Fibroblast of skin of right quadriceps (primary cell): Measurements from ENCODE around the gene ZSWIM1.

ENCODE experiments used
- DNase-seq: peaks from one replicate; pipeline ENCODE4 v3.0.0-alpha.2; 2013

The ZSWIM1 gene

GRCh38 chr20:45880988-45881788 is at the start of gene ZSWIM1:
TSS of gene ZSWIM1 (plus strand) at chr20:45881227. CDS start at chr20:45882593, 1,366 bp downstream.
- DNase-seq, result peak; percentile 99

- no peak for DNase-seq
Observed at GRCh38 chr20:45832619-45833018, 48.4 kb upstream of the ZSWIM1 start.

GRCh38 chr20:45833030-45833882 is 47.8 kb upstream of the ZSWIM1 start, which contains the start of gene SNX21:
TSS of gene SNX21 (plus strand) at chr20:45833799. CDS start at chr20:45833920, 121 bp downstream.
- peak; percentile 91 for DNase-seq

- DNase-seq, result peak; percentile 67
Observed at GRCh38 chr20:45833883-45834796, 46.9 kb upstream of the ZSWIM1 start.

- no peak for DNase-seq
Observed at GRCh38 chr20:45834797-45835161, 46.2 kb upstream of the ZSWIM1 start.

GRCh38 chr20:45835329-45835765 is 45.7 kb upstream of the ZSWIM1 start:
- no peak for DNase-seq

GRCh38 chr20:45835825-45836224 is 45.2 kb upstream of the ZSWIM1 start:
- DNase-seq, result peak; percentile 33

- DNase-seq, result no peak
Observed at GRCh38 chr20:45836841-45837240, 44.2 kb upstream of the ZSWIM1 start.

GRCh38 chr20:45840700-45841198 is 40.3 kb upstream of the ZSWIM1 start:
- DNase-seq, result no peak

GRCh38 chr20:45841407-45842129 is 39.5 kb upstream of the ZSWIM1 start:
- DNase-seq, result no peak

GRCh38 chr20:45842169-45842812 is 38.7 kb upstream of the ZSWIM1 start:
- DNase-seq, result no peak

- no peak for DNase-seq
Observed at GRCh38 chr20:45843506-45843905, 37.5 kb upstream of the ZSWIM1 start.

GRCh38 chr20:45845452-45845851 is 35.6 kb upstream of the ZSWIM1 start:
- DNase-seq, result no peak

GRCh38 chr20:45848421-45848820 is 32.6 kb upstream of the ZSWIM1 start:
- DNase-seq, result no peak

- DNase-seq, result no peak
Observed at GRCh38 chr20:45848969-45849582, 32.0 kb upstream of the ZSWIM1 start.

GRCh38 chr20:45850238-45850637 is 30.8 kb upstream of the ZSWIM1 start:
- no peak for DNase-seq

GRCh38 chr20:45850926-45851325 is 30.1 kb upstream of the ZSWIM1 start:
- DNase-seq, result no peak

- DNase-seq, result no peak
Observed at GRCh38 chr20:45851501-45851900, 29.5 kb upstream of the ZSWIM1 start.

GRCh38 chr20:45852326-45852725 is 28.7 kb upstream of the ZSWIM1 start:
- DNase-seq, result no peak

- DNase-seq, result no peak
Observed at GRCh38 chr20:45853484-45853883, 27.5 kb upstream of the ZSWIM1 start.
